ENCODE results near the gene PRRG3. TPM values are rescaled to one million over a fixed set of nuclear protein-coding genes. Genes with fewer than 3 reads are reported as not detected.
"Not testable (repeated sequence)": the region's sequence is repeated elsewhere in the genome, so short reads cannot be mapped to it uniquely, and the experiment has no call there.

Gene PRRG3
- 1 to 10 TPM; 4.8 to 9.9 (median 8.4) TPM for polyA plus RNA-seq (ENCODE audit: insufficient read length in 3 of 3)
- long read RNA-seq, donor 1 = 0 reads
- long read RNA-seq, donor 2 = 0 reads
- long read RNA-seq, donor 3, partial matches to known transcripts = 0 of 2 reads
- long read RNA-seq, donor 3, other reads (novel, unspliced or antisense) = 0 of 2 reads
- long read RNA-seq, donor 4 = 0 reads
- long read RNA-seq, donor 5, partial matches to known transcripts = 0 of 1 reads
- long read RNA-seq, donor 5, other reads (novel, unspliced or antisense) = 0 of 1 reads
- long read RNA-seq, donor 6 = 0 reads
- long read RNA-seq, donor 7 = 0 reads
- long read RNA-seq, donor 8, partial matches to known transcripts = 0 of 1 reads
- long read RNA-seq, donor 8, other reads (novel, unspliced or antisense) = 0 of 1 reads
- long read RNA-seq, donor 9, partial matches to known transcripts = 0 of 1 reads
- long read RNA-seq, donor 9, other reads (novel, unspliced or antisense) = 0 of 1 reads
- long read RNA-seq, donor 10 = 0 reads
- long read RNA-seq, donor 11 = 0 reads
- long read RNA-seq, donor 12 = 0 reads
- long read RNA-seq, donor 13 = 0 reads
- long read RNA-seq, donor 14 = 0 reads
- long read RNA-seq, donor 15, partial matches to known transcripts = 0 of 1 reads
- long read RNA-seq, donor 15, other reads (novel, unspliced or antisense) = 0 of 1 reads
- long read RNA-seq, donor 16 = 0 reads

GRCh38 chrX:151694661-151695582, at the start of gene PRRG3:
Gene PRRG3, plus strand, starts transcription at chrX:151695458. Its CDS starts 3,357 bp downstream, at chrX:151698815.
- no peak for DNase-seq (ENCODE audit: extremely low read depth in 1 of 11, low read depth in 9 of 11, low spot score in 4 of 11)

GRCh38 chrX:151675121-151675746, 20.0 kb upstream of the PRRG3 start:
- no peak for DNase-seq (ENCODE audit: extremely low read depth in 1 of 11, low read depth in 9 of 11, low spot score in 4 of 11)

- DNase-seq (ENCODE audit: extremely low read depth in 1 of 11, low read depth in 9 of 11, low spot score in 4 of 11) = no peak
Observed at GRCh38 chrX:151676196-151676595, 19.1 kb upstream of the PRRG3 start.

GRCh38 chrX:151679798-151680402, 15.4 kb upstream of the PRRG3 start:
- DNase-seq (ENCODE audit: extremely low read depth in 1 of 11, low read depth in 9 of 11, low spot score in 4 of 11) = no peak

GRCh38 chrX:151680805-151681204, 14.5 kb upstream of the PRRG3 start:
- DNase-seq (ENCODE audit: extremely low read depth in 1 of 11, low read depth in 9 of 11, low spot score in 4 of 11) = no peak

GRCh38 chrX:151687635-151688034, 7.6 kb upstream of the PRRG3 start:
- no peak for DNase-seq (ENCODE audit: extremely low read depth in 1 of 11, low read depth in 9 of 11, low spot score in 4 of 11)

GRCh38 chrX:151688695-151689094, 6.6 kb upstream of the PRRG3 start:
- no peak for DNase-seq (ENCODE audit: extremely low read depth in 1 of 11, low read depth in 9 of 11, low spot score in 4 of 11)

GRCh38 chrX:151692825-151693224, 2.4 kb upstream of the PRRG3 start:
- no peak for DNase-seq (ENCODE audit: extremely low read depth in 1 of 11, low read depth in 9 of 11, low spot score in 4 of 11)

- no peak for DNase-seq (ENCODE audit: extremely low read depth in 1 of 11, low read depth in 9 of 11, low spot score in 4 of 11)
Observed at GRCh38 chrX:151694121-151694520, 1.1 kb upstream of the PRRG3 start.

GRCh38 chrX:151695583-151696340, 504 bp downstream of the PRRG3 start:
- DNase-seq (ENCODE audit: extremely low read depth in 1 of 11, low read depth in 9 of 11, low spot score in 4 of 11) = no peak

- DNase-seq (ENCODE audit: extremely low read depth in 1 of 11, low read depth in 9 of 11, low spot score in 4 of 11) = not testable (repeated sequence)
Observed at GRCh38 chrX:151697082-151697481, 1.8 kb downstream of the PRRG3 start.

- no peak for DNase-seq (ENCODE audit: extremely low read depth in 1 of 11, low read depth in 9 of 11, low spot score in 4 of 11)
Observed at GRCh38 chrX:151697522-151697921, 2.3 kb downstream of the PRRG3 start.

GRCh38 chrX:151698485-151698884, 3.2 kb downstream of the PRRG3 start:
- DNase-seq (ENCODE audit: extremely low read depth in 1 of 11, low read depth in 9 of 11, low spot score in 4 of 11) = no peak

- no peak for DNase-seq (ENCODE audit: extremely low read depth in 1 of 11, low read depth in 9 of 11, low spot score in 4 of 11)
Observed at GRCh38 chrX:151699746-151700145, 4.5 kb downstream of the PRRG3 start.

- no peak for DNase-seq (ENCODE audit: extremely low read depth in 1 of 11, low read depth in 9 of 11, low spot score in 4 of 11)
Observed at GRCh38 chrX:151700581-151700980, 5.3 kb downstream of the PRRG3 start.

GRCh38 chrX:151701071-151701470, 5.8 kb downstream of the PRRG3 start:
- no peak for DNase-seq (ENCODE audit: extremely low read depth in 1 of 11, low read depth in 9 of 11, low spot score in 4 of 11)

- DNase-seq (ENCODE audit: extremely low read depth in 1 of 11, low read depth in 9 of 11, low spot score in 4 of 11) = no peak
Observed at GRCh38 chrX:151701531-151701930, 6.3 kb downstream of the PRRG3 start.
